Adipocyte (in vitro differentiated cells): ENCODE data around the gene DMD.

Experiments used
- DNase-seq: peaks from one replicate; pipeline ENCODE4 v3.0.0-alpha.2; 2015; ENCODE audit warnings: low read depth
- H3K27me3 ChIP-seq: replicated peaks from 2 replicates; pipeline ENCODE4 v1.7.0; 2013; ENCODE audit warnings: mild to moderate bottlenecking, low read length, moderate library complexity; ENCODE audit not compliant: control insufficient read depth, insufficient read depth
- H3K36me3 ChIP-seq: 2 replicates; pipeline ENCODE4 v1.7.0; 2013; ENCODE audit warnings: low read length, mild to moderate bottlenecking, moderate library complexity; ENCODE audit not compliant: control insufficient read depth, insufficient read depth, severe bottlenecking
- H3K4me1 ChIP-seq: 2 replicates; pipeline ENCODE4 v1.7.0; 2013; ENCODE audit warnings: mild to moderate bottlenecking, low read length, moderate library complexity; ENCODE audit not compliant: control insufficient read depth, insufficient read depth
- H3K4me3 ChIP-seq: 2 replicates; pipeline ENCODE4 v1.7.0; 2013; ENCODE audit warnings: mild to moderate bottlenecking, low read length, moderate library complexity
- H3K9ac ChIP-seq: 2 replicates; pipeline ENCODE4 v1.7.0; 2013; ENCODE audit warnings: mild to moderate bottlenecking, low read length, moderate library complexity
- H3K9me3 ChIP-seq: 2 replicates; pipeline ENCODE4 v1.7.0; 2013; ENCODE audit warnings: mild to moderate bottlenecking, low read length, moderate library complexity; ENCODE audit not compliant: control insufficient read depth

The DMD gene

GRCh38 chrX:31858915-31859314 lies 1352.4 kb downstream of the DMD start:
- H3K9me3 ChIP-seq: no peaks in the 10 kb centered on the region
- H3K9ac ChIP-seq: no peak overlapping the region
- no peaks in the 10 kb centered on the region for H3K27me3 ChIP-seq
- no peaks in the 10 kb centered on the region for H3K36me3 ChIP-seq
- no peak overlapping the region for H3K4me3 ChIP-seq
- DNase-seq: no peak
- H3K4me1 ChIP-seq: no peaks in the 10 kb centered on the region

GRCh38 chrX:31854716-31855115 lies 1356.6 kb downstream of the DMD start:
- no peak overlapping the region for H3K4me3 ChIP-seq
- no peak overlapping the region for H3K9ac ChIP-seq
- no peaks in the 10 kb centered on the region for H3K9me3 ChIP-seq
- H3K27me3 ChIP-seq: no peaks in the 10 kb centered on the region
- DNase-seq: no peak
- H3K4me1 ChIP-seq: no peaks in the 10 kb centered on the region
- H3K36me3 ChIP-seq: no peaks in the 10 kb centered on the region

- DNase-seq: no peak
- Histone ChIP-seq H3K4me1 (no peaks in the 10 kb centered on the region), H3K4me3 (no peak overlapping the region), H3K9ac (no peak overlapping the region), H3K27me3 (no peaks in the 10 kb centered on the region), H3K36me3 (no peaks in the 10 kb centered on the region), H3K9me3 (no peaks in the 10 kb centered on the region)
Observed at GRCh38 chrX:31851761-31852160, 1359.6 kb downstream of the DMD start.

GRCh38 chrX:31847773-31848172 lies 1363.6 kb downstream of the DMD start:
- Histone ChIP-seq H3K36me3 (no peaks in the 10 kb centered on the region), H3K9me3 (no peaks in the 10 kb centered on the region), H3K4me1 (no peaks in the 10 kb centered on the region), H3K4me3 (no peak overlapping the region), H3K27me3 (no peaks in the 10 kb centered on the region), H3K9ac (no peak overlapping the region)
- DNase-seq: no peak

GRCh38 chrX:31845003-31845402 lies 1366.3 kb downstream of the DMD start:
- Histone ChIP-seq H3K36me3 (no peaks in the 10 kb centered on the region), H3K4me1 (no peaks in the 10 kb centered on the region)
- no peak for DNase-seq

GRCh38 chrX:31838617-31839016 lies 1372.7 kb downstream of the DMD start:
- Histone ChIP-seq H3K9me3 (no peaks in the 10 kb centered on the region), H3K9ac (no peak overlapping the region), H3K27me3 (no peaks in the 10 kb centered on the region), H3K4me1 (no peaks in the 10 kb centered on the region), H3K36me3 (no peaks in the 10 kb centered on the region), H3K4me3 (no peak overlapping the region)
- DNase-seq: no peak

More at GRCh38 chrX:31845003-31845402, 1366.3 kb downstream of the DMD start:
- Histone ChIP-seq H3K27me3 (no peaks in the 10 kb centered on the region), H3K9me3 (no peaks in the 10 kb centered on the region), H3K4me3 (no peak overlapping the region), H3K9ac (no peak overlapping the region)

GRCh38 chrX:31837445-31838049 lies 1373.8 kb downstream of the DMD start:
- no peak overlapping the region for H3K9ac ChIP-seq
- no peaks in the 10 kb centered on the region for H3K36me3 ChIP-seq
- H3K9me3 ChIP-seq: no peaks in the 10 kb centered on the region
- H3K27me3 ChIP-seq: no peaks in the 10 kb centered on the region
- DNase-seq: no peak
- no peaks in the 10 kb centered on the region for H3K4me1 ChIP-seq
- H3K4me3 ChIP-seq: no peak overlapping the region

- H3K4me3 ChIP-seq: no peak overlapping the region
- no peak for DNase-seq
- no peaks in the 10 kb centered on the region for H3K4me1 ChIP-seq
- H3K36me3 ChIP-seq: no peaks in the 10 kb centered on the region
- H3K9me3 ChIP-seq: no peaks in the 10 kb centered on the region
- no peak overlapping the region for H3K9ac ChIP-seq
- no peaks in the 10 kb centered on the region for H3K27me3 ChIP-seq
Observed at GRCh38 chrX:31836479-31836878, 1374.9 kb downstream of the DMD start.

- no peaks in the 10 kb centered on the region for H3K36me3 ChIP-seq
- H3K9me3 ChIP-seq: no peaks in the 10 kb centered on the region
- H3K4me3 ChIP-seq: no peak overlapping the region
- H3K9ac ChIP-seq: no peak overlapping the region
- H3K27me3 ChIP-seq: no peaks in the 10 kb centered on the region
- no peaks in the 10 kb centered on the region for H3K4me1 ChIP-seq
- DNase-seq: no peak
Observed at GRCh38 chrX:31832263-31832662, 1379.1 kb downstream of the DMD start.

GRCh38 chrX:31820430-31821210 lies 1390.7 kb downstream of the DMD start:
- H3K4me3 ChIP-seq: no peak overlapping the region
- H3K27me3 ChIP-seq: peaks cover 5% of the 10 kb centered on the region
- H3K36me3 ChIP-seq: no peaks in the 10 kb centered on the region
- DNase-seq: no peak
- H3K9me3 ChIP-seq: no peaks in the 10 kb centered on the region
- no peak overlapping the region for H3K9ac ChIP-seq
- H3K4me1 ChIP-seq: no peaks in the 10 kb centered on the region

- Histone ChIP-seq H3K27me3 (no peaks in the 10 kb centered on the region), H3K36me3 (no peaks in the 10 kb centered on the region), H3K4me3 (no peak overlapping the region), H3K9me3 (no peaks in the 10 kb centered on the region), H3K9ac (no peak overlapping the region), H3K4me1 (no peaks in the 10 kb centered on the region)
- no peak for DNase-seq
Observed at GRCh38 chrX:31819455-31819854, 1391.9 kb downstream of the DMD start.
